Inflammatory macrophage treated with lipopolysaccharide for 4 hours (primary cell): ENCODE data around the gene SLC25A20.
A peak's percentile ranks its signal among the peaks of the same experiment; 100 is the strongest.
"Not testable (repeated sequence)": the region's sequence is repeated elsewhere in the genome, so short reads cannot be mapped to it uniquely, and the experiment has no call there.

Source experiments
- DNase-seq: peaks from one replicate; pipeline ENCODE4 v3.0.0-alpha.2; 2020

Gene SLC25A20

GRCh38 chr3:48845170-48845569, 53.5 kb downstream of the SLC25A20 start:
- DNase-seq: peak; percentile 15

- DNase-seq: peak; percentile 32
These were observed 61.5 kb downstream of the SLC25A20 start for GRCh38 chr3:48837163-48837562.

- no peak for DNase-seq
These were observed 62.9 kb downstream of the SLC25A20 start for GRCh38 chr3:48835650-48836366.

- DNase-seq: peak; percentile 43
These were observed 66.0 kb downstream of the SLC25A20 start for GRCh38 chr3:48832684-48833083.

- no peak for DNase-seq
These were observed 68.0 kb downstream of the SLC25A20 start for GRCh38 chr3:48830715-48831114.

- not testable (repeated sequence) for DNase-seq
These were observed 69.2 kb downstream of the SLC25A20 start for GRCh38 chr3:48829525-48829924.

- DNase-seq: not testable (repeated sequence)
These were observed 70.8 kb downstream of the SLC25A20 start for GRCh38 chr3:48827874-48828273.

- peak; percentile 19 for DNase-seq
These were observed 72.2 kb downstream of the SLC25A20 start for GRCh38 chr3:48826451-48826850.

- DNase-seq: no peak
These were observed 77.9 kb downstream of the SLC25A20 start for GRCh38 chr3:48820612-48821324.

- DNase-seq: no peak
These were observed 79.2 kb downstream of the SLC25A20 start for GRCh38 chr3:48819234-48820221.

GRCh38 chr3:48811524-48811923, 87.2 kb downstream of the SLC25A20 start:
- DNase-seq: no peak
